Mucosa of descending colon (tissue), 3 donors: ENCODE measurements around the gene PSMG1. TPM values are rescaled to one million over a fixed set of nuclear protein-coding genes. Genes with fewer than 3 reads are reported as not detected.

Source experiments
- ATAC-seq: fragments of 200-7000 bp; cut with Tn5 transposase; one replicate; pipeline ENCODE4 v1.9.1; 2020; ENCODE audit warnings: mild to moderate bottlenecking, moderate library complexity
- DNase-seq, 3 donors: peaks; one replicate each; pipeline ENCODE4 v3.0.0-alpha.2; 2020
- H3K36me3 ChIP-seq: fragments of 200-600 bp; one replicate; pipeline ENCODE4 v1.8.0; 2021; ENCODE audit warnings: low read depth, mild to moderate bottlenecking
- H3K4me1 ChIP-seq: fragments of 200-600 bp; one replicate; pipeline ENCODE4 v1.8.0; 2021; ENCODE audit warnings: low read depth, mild to moderate bottlenecking
- H3K4me3 ChIP-seq: fragments of 200-600 bp; one replicate; pipeline ENCODE4 v1.8.0; 2021; ENCODE audit warnings: mild to moderate bottlenecking
- H3K9me3 ChIP-seq: fragments of 200-600 bp; one replicate; pipeline ENCODE4 v1.8.0; 2021; ENCODE audit warnings: mild to moderate bottlenecking
- intact Hi-C, 2 donors: fragments of 100-400 bp; cut with DNase I in 1 of 2; cut with micrococcal nuclease in 1 of 2; formaldehyde crosslinking; loops; one replicate each; pipeline versions ENCODE4 v1.11.0 to v1.11.1; 2022; cut with DNase I, micrococcal nuclease
- total RNA-seq, 3 donors: library from RNA; stranded (reverse); fragmentation: NEBNext Ultra II Directional in 2 of 3; extraction: Animal tissue kit (Norgen Biotek cat#: 25700) in 2 of 3; gene quantifications; one replicate each; pipeline versions ENCODE4 v1.2.1 to v1.2.4, GENCODE V29; 2021 to 2023
- TF ChIP-seq, protein P1 (sequence below): fragments of 200-600 bp; IDR thresholded peaks from one replicate; pipeline ENCODE4 v1.8.0; 2022; ENCODE audit warnings: antibody characterized with exemption, mild to moderate bottlenecking
- donor health status: DM: no; HTN: no; CAD: no; lungs with moderate emphysema.
- donor health status: DM: no; HTN: no; CAD: no.
- donor health status: DM: no; HTN: yes; CAD: no.

PSMG1 gene
- total RNA-seq, 3 donors from 2014 or later = 24.3 to 48.1 (median 36.2) TPM

DNA sequence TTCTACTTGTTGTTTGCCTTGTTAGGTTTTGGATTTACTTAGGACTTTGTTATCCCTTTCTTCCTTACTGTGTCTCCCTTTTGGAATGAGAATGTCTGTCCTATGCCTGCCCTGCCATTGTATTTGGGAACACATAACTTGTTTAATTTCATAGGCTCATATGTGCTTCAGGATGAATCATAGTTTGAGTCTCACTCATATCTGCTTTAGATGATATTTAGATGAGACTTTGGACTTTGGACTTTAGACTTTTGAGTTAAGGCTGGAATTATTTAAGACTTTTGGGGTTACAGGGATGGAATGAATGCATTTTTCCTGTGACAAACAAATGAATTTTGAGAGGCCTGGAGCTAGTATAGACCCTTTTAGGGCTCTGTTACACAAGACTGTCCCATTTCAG is 33.4 kb downstream of the PSMG1 start:
- ATAC-seq (peak; percentile 51), DNase-seq (no peak)
- H3K36me3 ChIP-seq = no peaks in the 10 kb centered on the region
- TF ChIP-seq, protein P1, sequence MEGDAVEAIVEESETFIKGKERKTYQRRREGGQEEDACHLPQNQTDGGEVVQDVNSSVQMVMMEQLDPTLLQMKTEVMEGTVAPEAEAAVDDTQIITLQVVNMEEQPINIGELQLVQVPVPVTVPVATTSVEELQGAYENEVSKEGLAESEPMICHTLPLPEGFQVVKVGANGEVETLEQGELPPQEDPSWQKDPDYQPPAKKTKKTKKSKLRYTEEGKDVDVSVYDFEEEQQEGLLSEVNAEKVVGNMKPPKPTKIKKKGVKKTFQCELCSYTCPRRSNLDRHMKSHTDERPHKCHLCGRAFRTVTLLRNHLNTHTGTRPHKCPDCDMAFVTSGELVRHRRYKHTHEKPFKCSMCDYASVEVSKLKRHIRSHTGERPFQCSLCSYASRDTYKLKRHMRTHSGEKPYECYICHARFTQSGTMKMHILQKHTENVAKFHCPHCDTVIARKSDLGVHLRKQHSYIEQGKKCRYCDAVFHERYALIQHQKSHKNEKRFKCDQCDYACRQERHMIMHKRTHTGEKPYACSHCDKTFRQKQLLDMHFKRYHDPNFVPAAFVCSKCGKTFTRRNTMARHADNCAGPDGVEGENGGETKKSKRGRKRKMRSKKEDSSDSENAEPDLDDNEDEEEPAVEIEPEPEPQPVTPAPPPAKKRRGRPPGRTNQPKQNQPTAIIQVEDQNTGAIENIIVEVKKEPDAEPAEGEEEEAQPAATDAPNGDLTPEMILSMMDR = no peak
- H3K9me3 ChIP-seq = no peaks in the 10 kb centered on the region
- no peaks in the 10 kb centered on the region for H3K4me1 ChIP-seq
- H3K4me3 ChIP-seq = no peak overlapping the region
- intact Hi-C loops = no loop called here

DNA sequence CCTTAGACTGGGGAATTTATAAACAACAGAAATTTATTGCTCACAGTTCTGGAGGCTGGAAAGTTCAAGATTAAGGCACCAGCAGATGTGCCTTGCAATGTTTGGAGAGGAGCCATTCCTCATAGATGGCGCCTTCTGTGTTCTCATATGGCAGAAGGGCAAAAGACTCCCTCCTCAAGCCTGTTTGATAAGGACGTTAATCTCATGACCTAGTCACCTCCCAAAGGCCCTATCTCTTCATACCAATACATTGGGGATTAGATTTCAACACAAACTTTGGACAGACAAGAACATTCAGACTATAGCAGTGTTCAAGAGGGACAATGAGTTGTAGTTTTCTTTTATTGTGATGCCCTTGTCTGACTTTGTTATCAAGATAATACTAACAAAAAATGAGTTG is 34.3 kb downstream of the PSMG1 start:
- intact Hi-C loops = no loop called here
- Histone ChIP-seq H3K4me3 (no peak overlapping the region), H3K9me3 (no peaks in the 10 kb centered on the region), H3K36me3 (no peaks in the 10 kb centered on the region), H3K4me1 (no peaks in the 10 kb centered on the region)
- no peak for DNase-seq
- no peak for ATAC-seq
- TF ChIP-seq, protein P1 = no peak

- no peak overlapping the region for H3K4me3 ChIP-seq
- no peaks in the 10 kb centered on the region for H3K9me3 ChIP-seq
- H3K4me1 ChIP-seq = no peaks in the 10 kb centered on the region
- DNase-seq (no peak), ATAC-seq (no peak)
- H3K36me3 ChIP-seq = no peaks in the 10 kb centered on the region
- intact Hi-C loops = loop anchor here in 1 of 2 donors (5.0 kb wide), 1 partner anchor 417 kb away; no protein-coding TSS in a partner anchor
- TF ChIP-seq, protein P1 = no peak
Observed at GRCh38 chr21:39144191-39144590, 39.1 kb downstream of the PSMG1 start.

- Histone ChIP-seq H3K9me3 (no peaks in the 10 kb centered on the region), H3K4me3 (no peak overlapping the region), H3K36me3 (no peaks in the 10 kb centered on the region), H3K4me1 (no peaks in the 10 kb centered on the region)
- TF ChIP-seq, protein P1 = no peak
- DNase-seq (no peak), ATAC-seq (no peak)
- intact Hi-C loops = loop anchor here in 1 of 2 donors (5.0 kb wide), 1 partner anchor 416 kb away; no protein-coding TSS in a partner anchor
Observed at GRCh38 chr21:39142972-39143371, 40.3 kb downstream of the PSMG1 start.

GRCh38 chr21:39141502-39141901 is 41.7 kb downstream of the PSMG1 start:
- peak in 1 of 3 donors; percentile 67 for DNase-seq
- H3K4me3 ChIP-seq = no peak overlapping the region
- no peaks in the 10 kb centered on the region for H3K4me1 ChIP-seq
- intact Hi-C loops = loop anchor here in 1 of 2 donors (5.0 kb wide), 1 partner anchor 414 kb away; no protein-coding TSS in a partner anchor
- peak; percentile 78 for ATAC-seq
- H3K36me3 ChIP-seq = no peaks in the 10 kb centered on the region
- no peaks in the 10 kb centered on the region for H3K9me3 ChIP-seq
- TF ChIP-seq, protein P1 = no peak
